HepG2 (cell line): ENCODE measurements around the gene MOAP1. TPM values are rescaled to one million over a fixed set of nuclear protein-coding genes. Genes with fewer than 3 reads are reported as not detected.

Source experiments
- BATF2 ChIP-seq: sonication (generic); formaldehyde crosslinking; IDR thresholded peaks from 2 replicates; pipeline ENCODE4 v1.8.0; 2022; ENCODE audit warnings: mild to moderate bottlenecking, missing genetic modification reagents, moderate library complexity
- BRF2 ChIP-seq: sonication (generic); formaldehyde crosslinking; IDR thresholded peaks from 2 replicates; pipeline ENCODE4 v1.8.1; 2022; ENCODE audit warnings: mild to moderate bottlenecking, missing genetic modification reagents
- DMAP1 ChIP-seq: IDR thresholded peaks from 2 replicates; pipeline ENCODE4 v1.6.1; 2016
- HMGXB4 ChIP-seq, 2 experiments: sonication (generic) in 1 of 2; formaldehyde crosslinking in 1 of 2; IDR thresholded peaks; 2 replicates each; pipeline versions ENCODE4 v1.4.0 to v1.6.1; 2018 to 2020; ENCODE audit warnings: missing genetic modification reagents in 2 of 2, borderline replicate concordance in 1 of 2, low read depth in 1 of 2, mild to moderate bottlenecking in 1 of 2, missing biosample characterization in 1 of 2
- ZBTB10 ChIP-seq: sonication (generic); formaldehyde crosslinking; IDR thresholded peaks from 2 replicates; pipeline ENCODE4 v1.4.0; 2020; ENCODE audit warnings: missing genetic modification reagents, borderline replicate concordance
- ZBTB7B ChIP-seq: sonication (generic); formaldehyde crosslinking; IDR thresholded peaks from 2 replicates; pipeline ENCODE4 v1.4.0; 2020; ENCODE audit warnings: missing genetic modification reagents
- ZNF646 ChIP-seq: sonication (generic); formaldehyde crosslinking; IDR thresholded peaks from 2 replicates; pipeline ENCODE4 v1.9.0; 2021; ENCODE audit warnings: mild to moderate bottlenecking, missing genetic modification reagents
- ZNF740 ChIP-seq: sonication (generic); formaldehyde crosslinking; IDR thresholded peaks from 2 replicates; pipeline ENCODE4 v1.4.0; 2020; ENCODE audit warnings: missing genetic modification reagents
- ZNF891 ChIP-seq: sonication (generic); formaldehyde crosslinking; IDR thresholded peaks from 2 replicates; pipeline ENCODE4 v1.5.0; 2020; ENCODE audit warnings: mild to moderate bottlenecking, missing genetic modification reagents
- polyA plus RNA-seq, 8 experiments: library from polyadenylated mRNA; depleted of rRNA in 3 of 8; stranded (reverse) in 7 of 8; unstranded in 1 of 8; fragments of >200 nt; fragmentation: Illumina TruSeq in 4 of 8; extraction: Trizol in 4 of 8; gene quantifications; 2 replicates each; pipeline versions ENCODE4 v1.2.1 to v1.2.3, GENCODE V29; 2011 to 2016; ENCODE audit warnings: low read depth in 4 of 8, missing spikeins in 1 of 8, mixed read lengths in 1 of 8; ENCODE audit not compliant: insufficient read depth in 1 of 8
- total RNA-seq, 5 experiments: library from RNA; depleted of rRNA; stranded (reverse); fragments of >200 nt; fragmentation: Illumina TruSeq; extraction: Trizol; gene quantifications; 2 replicates each; pipeline ENCODE4 v1.2.3, GENCODE V29; 2016; ENCODE audit warnings: low read depth in 1 of 5

MOAP1 gene
- total and polyA plus RNA-seq, 2 of the 13 experiments (the other 11 are each of a cell fraction or from before 2014, with no cell fraction given): 14.6 to 47.0 TPM

GRCh38 chr14:93207468-93208308 is 23.0 kb upstream of the MOAP1 start (continued):
- TF ChIP-seq ZNF891 (0 out of 2 replicates have a peak, but pooled peaks have one; percentile 0), ZBTB7B (CRISPR knock-in tag) (peak; percentile 52; the same call in 1 of the 2 replicates), BRF2 (CRISPR knock-in tag) (0 out of 2 replicates have a peak, but pooled peaks have one; percentile 36), HMGXB4 (CRISPR knock-in tag; IDR thresholded peaks at IDR 0.05; ENCODE audit: borderline replicate concordance in 1 of 2, low read depth in 1 of 2) (peak in 1 of 2 experiments; percentile 48; a peak in 2 of 4 replicates), BATF2 (CRISPR knock-in tag) (no peak), ZBTB10 (0 out of 2 replicates have a peak, but pooled peaks have one; percentile 3), ZNF740 (CRISPR knock-in tag) (0 out of 2 replicates have a peak, but pooled peaks have one; percentile 14), DMAP1 (CRISPR knock-in tag) (no peak), ZNF646 (no peak)
